GM12878 (cell line): ENCODE data around the gene SLC23A2. TPM values are rescaled to one million over a fixed set of nuclear protein-coding genes. Genes with fewer than 3 reads are reported as not detected.
A peak's percentile ranks its signal among the peaks of the same experiment; 100 is the strongest.

ENCODE experiments used
- EGR1 ChIP-seq, 2 experiments: IDR thresholded peaks; 1 replicate in 1 of 2; 2 replicates in 1 of 2; pipeline ENCODE4 v1.6.1; 2011 to 2012; ENCODE audit warnings: low read depth in 2 of 2, low read length in 2 of 2, borderline replicate concordance in 1 of 2, mild to moderate bottlenecking in 1 of 2, moderate library complexity in 1 of 2
- EP300 ChIP-seq, 2 experiments: fragments of 150-350 bp in 1 of 2; IDR thresholded peaks; 2 replicates each; pipeline ENCODE4 v1.6.1; 2011 to 2012; ENCODE audit warnings: low read depth in 2 of 2, low read length in 2 of 2, borderline replicate concordance in 1 of 2, improper control_type of control experiment in 1 of 2, inconsistent platforms in 1 of 2; ENCODE audit not compliant: control insufficient read depth in 1 of 2
- FOXK2 ChIP-seq: fragments of 450-650 bp; IDR thresholded peaks from 2 replicates; pipeline ENCODE4 v1.6.1; 2017; ENCODE audit warnings: mild to moderate bottlenecking, moderate library complexity
- FOXM1 ChIP-seq: IDR thresholded peaks from 2 replicates; pipeline ENCODE4 v1.6.1; 2012; ENCODE audit warnings: low read depth, mild to moderate bottlenecking, inconsistent platforms, low read length, moderate library complexity
- MYC ChIP-seq: IDR thresholded peaks from 2 replicates; pipeline ENCODE4 v1.6.1; 2011; ENCODE audit warnings: mild to moderate bottlenecking, low read length, moderate library complexity, inconsistent platforms; ENCODE audit not compliant: insufficient read depth, insufficient replicate concordance, insufficient read length, severe bottlenecking
- NRF1 ChIP-seq: conservative IDR thresholded peaks from 2 replicates; pipeline ENCODE4 v1.6.1; 2011; ENCODE audit warnings: mild to moderate bottlenecking, low read depth, low read length, improper control_type of control experiment
- POLR2A ChIP-seq: IDR thresholded peaks from 2 replicates; pipeline ENCODE4 v1.6.1; 2011; ENCODE audit warnings: low read depth, mild to moderate bottlenecking, low read length
- POU2F2 ChIP-seq: IDR thresholded peaks from 3 replicates; pipeline ENCODE4 v1.6.1; 2011; ENCODE audit warnings: low read depth, mild to moderate bottlenecking, low read length, borderline replicate concordance
- RAD21 ChIP-seq: IDR thresholded peaks from 2 replicates; pipeline ENCODE4 v1.6.1; 2011; ENCODE audit warnings: mild to moderate bottlenecking, low read depth, low read length, moderate library complexity; ENCODE audit not compliant: insufficient read depth
- RELA ChIP-seq: fragments of 450-650 bp; IDR thresholded peaks from 2 replicates; pipeline ENCODE4 v1.8.0; 2014; ENCODE audit warnings: borderline replicate concordance; ENCODE audit not compliant: partially characterized antibody
- TCF3 ChIP-seq: IDR thresholded peaks from 2 replicates; pipeline ENCODE4 v1.6.1; 2012; ENCODE audit warnings: low read depth, mild to moderate bottlenecking, low read length, borderline replicate concordance; ENCODE audit not compliant: insufficient read depth
- TCF7 ChIP-seq: IDR thresholded peaks from 2 replicates; pipeline ENCODE4 v1.6.1; 2014; ENCODE audit warnings: antibody characterized with exemption, borderline replicate concordance
- YBX1 ChIP-seq: fragments of 450-650 bp; IDR thresholded peaks from 2 replicates; pipeline ENCODE4 v1.6.1; 2016; ENCODE audit warnings: antibody characterized with exemption
- YY1 ChIP-seq: IDR thresholded peaks from 2 replicates; pipeline ENCODE4 v1.6.1; 2011; ENCODE audit warnings: low read depth, mild to moderate bottlenecking, low read length
- ZNF207 ChIP-seq: fragments of 450-650 bp; IDR thresholded peaks from 2 replicates; pipeline ENCODE4 v1.6.1; 2014; ENCODE audit warnings: antibody characterized with exemption, mild to moderate bottlenecking, borderline replicate concordance
- ZNF274 ChIP-seq: IDR thresholded peaks from one replicate; pipeline ENCODE4 v1.8.0; 2011; ENCODE audit not compliant: insufficient read length, insufficient read depth
- ZNF384 ChIP-seq: IDR thresholded peaks from 2 replicates; pipeline ENCODE4 v1.6.1; 2012; ENCODE audit warnings: low read depth, mild to moderate bottlenecking, low read length, improper control_type of control experiment, borderline replicate concordance
- ZSCAN29 ChIP-seq: fragments of 450-650 bp; IDR thresholded peaks from 2 replicates; pipeline ENCODE4 v1.6.1; 2017; ENCODE audit warnings: mild to moderate bottlenecking, moderate library complexity
- polyA plus RNA-seq, 11 experiments: library from polyadenylated mRNA; depleted of rRNA in 4 of 11; unstranded in 6 of 11; stranded (reverse) in 5 of 11; fragments of >200 nt; fragmentation: Nextera tagmentation in 4 of 11; fragmentation: Illumina TruSeq in 1 of 11; extraction: Ambion mirVana in 4 of 11; extraction: Trizol in 1 of 11; gene quantifications; 1 replicate in 1 of 11; 2 replicates in 10 of 11; pipeline versions ENCODE4 v1.2.1 to v1.2.3, GENCODE V29; 2011 to 2016; ENCODE audit warnings: inconsistent platforms in 2 of 11, missing spikeins in 2 of 11, low read depth in 1 of 11
- total RNA-seq, 4 experiments: library from RNA; depleted of rRNA in 3 of 4; stranded (reverse); fragments of >200 nt in 3 of 4; fragmentation: Illumina TruSeq in 1 of 4; extraction: Trizol in 1 of 4; gene quantifications; 2 replicates each; pipeline versions ENCODE4 v1.2.1 to v1.2.3, GENCODE V29; 2013 to 2021

The SLC23A2 gene
- total and polyA plus RNA-seq, 10 of the 15 experiments (the other 5 are each of a cell fraction or from before 2014, with no cell fraction given): 4.4 to 56.1 (median 35.5) TPM

- no peak for TF ChIP-seq ZNF274
- no peak for TF ChIP-seq EGR1 (IDR thresholded peaks at IDR 0.05; ENCODE audit: borderline replicate concordance in 1 of 2, low read depth in 2 of 2, low read length in 2 of 2)
- no peak for TF ChIP-seq ZNF384
- TF ChIP-seq FOXK2: no peak
- TF ChIP-seq ZSCAN29: no peak
- TF ChIP-seq TCF7: no peak
- no peak for TF ChIP-seq NRF1
- no peak for TF ChIP-seq POLR2A
- no peak for TF ChIP-seq YY1
- TF ChIP-seq EP300 (IDR thresholded peaks at IDR 0.05; ENCODE audit: borderline replicate concordance in 1 of 2, control insufficient read depth in 1 of 2, low read depth in 2 of 2, low read length in 2 of 2): no peak; a peak in 1 of 4 replicates
- TF ChIP-seq FOXM1: no peak
- TF ChIP-seq POU2F2: no peak
- 0 out of 2 replicates have a peak, but pooled peaks have one; percentile 60 for TF ChIP-seq TCF3
- no peak for TF ChIP-seq RAD21
- no peak for TF ChIP-seq RELA
- TF ChIP-seq ZNF207: no peak
- TF ChIP-seq YBX1: no peak
- TF ChIP-seq MYC: no peak
These were observed 125.7 kb downstream of the SLC23A2 start (continued) for GRCh38 chr20:4875578-4876067.
